ENCODE results near the gene LEMD3.

DNA sequence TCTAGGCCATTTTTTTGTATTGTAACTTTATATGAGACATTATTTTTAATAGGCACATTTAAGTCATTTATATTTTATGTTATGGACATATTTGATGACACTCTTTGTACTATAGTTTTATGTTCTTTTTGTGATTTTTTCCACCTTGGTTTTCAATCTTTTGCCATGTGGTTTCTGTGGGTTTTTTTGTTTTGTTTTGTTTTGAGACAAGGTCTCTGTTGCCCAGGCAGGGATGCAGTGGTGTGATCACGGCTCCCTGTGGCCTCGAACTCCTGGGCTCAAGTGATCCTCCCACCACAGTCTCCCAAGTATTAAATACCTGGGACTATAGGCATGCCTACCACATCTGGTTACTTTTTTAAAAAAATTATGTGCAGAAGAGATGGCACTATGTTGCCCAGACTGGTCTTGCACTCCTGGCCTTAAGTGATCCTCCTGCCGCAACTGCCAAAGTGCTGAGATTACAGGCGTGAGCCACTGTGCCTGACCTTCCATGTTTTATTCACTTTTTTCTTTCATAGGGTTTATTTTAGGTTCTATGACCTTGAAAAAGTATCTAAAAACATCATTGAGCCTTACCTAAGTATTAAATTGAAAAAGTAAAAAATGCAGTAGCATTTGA is 125.4 kb downstream of the LEMD3 start:
- TF ChIP-seq POLR2AphosphoS5 (IDR thresholded peaks at IDR 0.05; ENCODE audit: low read depth, low read length) (no peak), TAF7 (optimal IDR thresholded peaks at IDR 0.05; ENCODE audit: borderline replicate concordance, low read depth, low read length) (no peak), POLR2A (IDR thresholded peaks at IDR 0.05; ENCODE audit: control extremely low read depth in 1 of 2, low read depth in 2 of 2, low read length in 2 of 2) (no peak), TAF1 (IDR thresholded peaks at IDR 0.05; ENCODE audit: low read depth, low read length) (no peak), EZH2 (IDR thresholded peaks at IDR 0.05; ENCODE audit: low read depth, low read length, severe bottlenecking) (no peak), EGR1 (IDR thresholded peaks at IDR 0.05; ENCODE audit: borderline replicate concordance, low read depth, low read length) (no peak), SAP30 (IDR thresholded peaks at IDR 0.05; ENCODE audit: insufficient read depth, insufficient replicate concordance, low read length) (no peak), EP300 (IDR thresholded peaks at IDR 0.05; ENCODE audit: borderline replicate concordance in 1 of 2, low read depth in 2 of 2, low read length in 2 of 2) (no peak)
- TF ChIP-seq, protein P1, sequence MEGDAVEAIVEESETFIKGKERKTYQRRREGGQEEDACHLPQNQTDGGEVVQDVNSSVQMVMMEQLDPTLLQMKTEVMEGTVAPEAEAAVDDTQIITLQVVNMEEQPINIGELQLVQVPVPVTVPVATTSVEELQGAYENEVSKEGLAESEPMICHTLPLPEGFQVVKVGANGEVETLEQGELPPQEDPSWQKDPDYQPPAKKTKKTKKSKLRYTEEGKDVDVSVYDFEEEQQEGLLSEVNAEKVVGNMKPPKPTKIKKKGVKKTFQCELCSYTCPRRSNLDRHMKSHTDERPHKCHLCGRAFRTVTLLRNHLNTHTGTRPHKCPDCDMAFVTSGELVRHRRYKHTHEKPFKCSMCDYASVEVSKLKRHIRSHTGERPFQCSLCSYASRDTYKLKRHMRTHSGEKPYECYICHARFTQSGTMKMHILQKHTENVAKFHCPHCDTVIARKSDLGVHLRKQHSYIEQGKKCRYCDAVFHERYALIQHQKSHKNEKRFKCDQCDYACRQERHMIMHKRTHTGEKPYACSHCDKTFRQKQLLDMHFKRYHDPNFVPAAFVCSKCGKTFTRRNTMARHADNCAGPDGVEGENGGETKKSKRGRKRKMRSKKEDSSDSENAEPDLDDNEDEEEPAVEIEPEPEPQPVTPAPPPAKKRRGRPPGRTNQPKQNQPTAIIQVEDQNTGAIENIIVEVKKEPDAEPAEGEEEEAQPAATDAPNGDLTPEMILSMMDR (IDR thresholded peaks at IDR 0.05; ENCODE audit: control extremely low read depth in 1 of 3, insufficient read depth in 1 of 3, low read depth in 1 of 3, low read length in 3 of 3) = no peak
- TF ChIP-seq, protein P2, sequence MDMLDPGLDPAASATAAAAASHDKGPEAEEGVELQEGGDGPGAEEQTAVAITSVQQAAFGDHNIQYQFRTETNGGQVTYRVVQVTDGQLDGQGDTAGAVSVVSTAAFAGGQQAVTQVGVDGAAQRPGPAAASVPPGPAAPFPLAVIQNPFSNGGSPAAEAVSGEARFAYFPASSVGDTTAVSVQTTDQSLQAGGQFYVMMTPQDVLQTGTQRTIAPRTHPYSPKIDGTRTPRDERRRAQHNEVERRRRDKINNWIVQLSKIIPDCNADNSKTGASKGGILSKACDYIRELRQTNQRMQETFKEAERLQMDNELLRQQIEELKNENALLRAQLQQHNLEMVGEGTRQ (IDR thresholded peaks at IDR 0.05; ENCODE audit: low read length) = no peak

Measured in H1 (cell line).